Esophagus muscularis mucosa (tissue), 3 donors: ENCODE measurements around the gene CENPP.

Source experiments
- POLR2A ChIP-seq: fragments of 450-650 bp; IDR thresholded peaks from one replicate; pipeline ENCODE4 v1.6.1; 2017; ENCODE audit warnings: antibody characterized with exemption, moderate library complexity, mild to moderate bottlenecking, low read depth
- TF ChIP-seq, protein P1 (sequence below), 3 experiments: fragments of 200-600 bp in 2 of 3; fragments of 450-650 bp in 1 of 3; sonication (generic) in 2 of 3; IDR thresholded peaks; one replicate each; pipeline ENCODE4 v1.5.1; 2017 to 2019; ENCODE audit warnings: antibody characterized with exemption in 3 of 3, mild to moderate bottlenecking in 2 of 3, moderate library complexity in 1 of 3

DNA sequence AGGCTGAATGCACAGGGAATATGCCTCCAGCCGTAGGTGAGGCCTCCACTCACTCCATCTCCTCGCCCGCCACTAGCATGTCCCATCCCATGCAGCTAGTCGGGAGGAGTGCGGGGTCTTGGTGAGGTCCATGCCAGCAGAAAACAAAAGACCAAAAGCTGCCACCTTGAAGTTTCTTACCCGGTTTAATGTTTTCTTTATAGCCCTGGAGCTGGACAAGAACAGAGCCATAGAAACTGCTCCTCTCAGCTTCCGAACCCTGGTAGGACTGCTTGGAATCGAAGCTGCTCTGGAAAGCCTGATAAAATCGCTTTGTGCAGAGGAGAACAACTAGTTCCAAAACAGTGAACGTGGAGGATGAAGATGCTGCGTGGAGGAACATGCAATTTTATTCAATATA lies 287.1 kb downstream of the CENPP start:
- TF ChIP-seq, protein P1, sequence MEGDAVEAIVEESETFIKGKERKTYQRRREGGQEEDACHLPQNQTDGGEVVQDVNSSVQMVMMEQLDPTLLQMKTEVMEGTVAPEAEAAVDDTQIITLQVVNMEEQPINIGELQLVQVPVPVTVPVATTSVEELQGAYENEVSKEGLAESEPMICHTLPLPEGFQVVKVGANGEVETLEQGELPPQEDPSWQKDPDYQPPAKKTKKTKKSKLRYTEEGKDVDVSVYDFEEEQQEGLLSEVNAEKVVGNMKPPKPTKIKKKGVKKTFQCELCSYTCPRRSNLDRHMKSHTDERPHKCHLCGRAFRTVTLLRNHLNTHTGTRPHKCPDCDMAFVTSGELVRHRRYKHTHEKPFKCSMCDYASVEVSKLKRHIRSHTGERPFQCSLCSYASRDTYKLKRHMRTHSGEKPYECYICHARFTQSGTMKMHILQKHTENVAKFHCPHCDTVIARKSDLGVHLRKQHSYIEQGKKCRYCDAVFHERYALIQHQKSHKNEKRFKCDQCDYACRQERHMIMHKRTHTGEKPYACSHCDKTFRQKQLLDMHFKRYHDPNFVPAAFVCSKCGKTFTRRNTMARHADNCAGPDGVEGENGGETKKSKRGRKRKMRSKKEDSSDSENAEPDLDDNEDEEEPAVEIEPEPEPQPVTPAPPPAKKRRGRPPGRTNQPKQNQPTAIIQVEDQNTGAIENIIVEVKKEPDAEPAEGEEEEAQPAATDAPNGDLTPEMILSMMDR (IDR thresholded peaks at IDR 0.05), result no peak
- TF ChIP-seq POLR2A, result no peak
